SK-N-MC (cell line): ENCODE measurements around the gene ALDH8A1.

Experiments
- EZH2 ChIP-seq: fragments of 200-600 bp; sonication (generic); IDR thresholded peaks from one replicate; pipeline ENCODE4 v1.6.1; 2017; ENCODE audit warnings: antibody characterized with exemption
- FOXP2 ChIP-seq: optimal IDR thresholded peaks from 2 replicates; pipeline ENCODE3; 2011; ENCODE audit warnings: mild to moderate bottlenecking, moderate library complexity; ENCODE audit not compliant: insufficient read depth; ENCODE audit errors: extremely low read length, control extremely low read depth
- POLR2AphosphoS5 ChIP-seq: IDR thresholded peaks from 2 replicates; pipeline ENCODE4 v1.6.1; 2012; ENCODE audit warnings: mild to moderate bottlenecking, low read depth, low read length, borderline replicate concordance

GRCh38 chr6:134898575-134898974 is 51.3 kb downstream of the ALDH8A1 start:
- TF ChIP-seq EZH2, result no peak
- no peak for TF ChIP-seq POLR2AphosphoS5
- no peak for TF ChIP-seq FOXP2
